Thymus (tissue), 11 donors: Measurements from ENCODE around the gene SKAP1. TPM values are rescaled to one million over a fixed set of nuclear protein-coding genes. Genes with fewer than 3 reads are reported as not detected.
"Not testable (repeated sequence)": the region's sequence is repeated elsewhere in the genome, so short reads cannot be mapped to it uniquely, and the experiment has no call there.

ENCODE experiments used
- DNase-seq, 9 donors: peaks; one replicate each; pipeline ENCODE4 v3.0.0-alpha.2; 2013; ENCODE audit warnings: low spot score in 9 of 9, low read depth in 6 of 9, missing footprints in 1 of 9
- H3K27ac ChIP-seq, 2 donors: one replicate each; pipeline ENCODE4 v1.5.1; 2013; ENCODE audit warnings: control low read depth in 1 of 2, low read depth in 1 of 2, low read length in 1 of 2, mild to moderate bottlenecking in 1 of 2, moderate library complexity in 1 of 2
- H3K27me3 ChIP-seq, 2 donors: one replicate each; pipeline ENCODE4 v1.5.1; 2013; ENCODE audit warnings: low read length in 1 of 2; ENCODE audit not compliant: control insufficient read depth in 2 of 2, insufficient read depth in 1 of 2
- H3K36me3 ChIP-seq, 2 donors: one replicate each; pipeline ENCODE4 v1.5.1; 2013; ENCODE audit warnings: low read length in 1 of 2, mild to moderate bottlenecking in 1 of 2, moderate library complexity in 1 of 2; ENCODE audit not compliant: control insufficient read depth in 2 of 2, insufficient read depth in 2 of 2
- H3K4me1 ChIP-seq, 2 donors: one replicate each; pipeline ENCODE4 v1.5.1; 2013; ENCODE audit warnings: low read length in 2 of 2; ENCODE audit not compliant: control insufficient read depth in 2 of 2, insufficient read depth in 2 of 2
- H3K4me3 ChIP-seq, 2 donors: one replicate each; pipeline ENCODE4 v1.5.1; 2013; ENCODE audit warnings: low read length in 2 of 2, control low read depth in 1 of 2, mild to moderate bottlenecking in 1 of 2
- H3K9me3 ChIP-seq, 2 donors: one replicate each; pipeline ENCODE4 v1.5.1; 2013; ENCODE audit warnings: low read length in 1 of 2, mild to moderate bottlenecking in 1 of 2; ENCODE audit not compliant: control insufficient read depth in 2 of 2, insufficient read depth in 1 of 2
- WGBS: extraction: QIAGEN DNeasy Blood & Tissue Kit; methylation state at CpG from one replicate; pipeline ENCODE4 v1.1.7; 2013; 5-methylcytosine and 5-hydroxymethylcytosine counted together
- polyA plus RNA-seq: library from polyadenylated mRNA; stranded (reverse); fragments of 200-250 nt; gene quantifications from one replicate; pipeline ENCODE4 v1.2.3, GENCODE V29; 2013
- total RNA-seq: library from RNA; stranded (reverse); fragments of 120-200 nt; gene quantifications from one replicate; pipeline ENCODE4 v1.2.4, GENCODE V29; 2013
- donor health status: healthy.

SKAP1 gene
- total and polyA plus RNA-seq, 2 donors: 28.8 to 64.4 TPM

DNA sequence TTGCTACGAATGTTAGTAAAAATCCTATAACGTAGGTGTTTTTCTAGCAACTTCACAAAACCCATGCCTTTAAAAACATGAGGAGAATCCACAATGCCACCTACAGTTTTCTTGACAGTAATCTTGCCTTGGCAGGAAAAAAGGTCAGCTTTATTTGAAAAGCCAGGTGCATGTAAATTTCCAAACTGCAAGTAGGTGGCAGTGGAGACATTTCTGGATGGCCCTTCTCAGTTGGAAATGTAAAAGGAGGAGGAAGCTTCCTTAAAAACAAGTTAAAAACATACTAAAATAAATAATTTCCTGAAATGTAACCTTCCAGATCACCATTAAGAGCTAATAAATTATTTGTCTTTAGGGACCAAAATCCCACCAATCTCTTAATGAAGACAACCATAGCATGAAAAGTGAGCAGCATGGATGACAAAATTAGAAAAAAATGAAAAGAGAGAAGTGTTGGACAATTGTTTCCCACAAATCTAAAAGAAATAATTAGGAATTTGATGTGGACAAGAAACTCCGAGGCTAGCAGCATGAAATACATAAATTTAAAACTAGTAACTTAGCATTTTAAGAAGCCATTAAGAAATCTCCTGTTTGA lies 170.2 kb downstream of the SKAP1 start:
- no peaks in the 10 kb centered on the region for H3K27me3 ChIP-seq
- H3K36me3 ChIP-seq: no peaks in the 10 kb centered on the region
- WGBS: 57% methylated on average over 3 of the region's 3 CpGs
- DNase-seq: peak in 2 of 9 donors; percentile 8 to 30
- no peak overlapping the region for H3K4me3 ChIP-seq
- H3K4me1 ChIP-seq: no peaks in the 10 kb centered on the region
- H3K27ac ChIP-seq: no peak overlapping the region
- H3K9me3 ChIP-seq: no peaks in the 10 kb centered on the region

GRCh38 chr17:48258331-48258730 lies 171.7 kb downstream of the SKAP1 start:
- no peaks in the 10 kb centered on the region for H3K9me3 ChIP-seq
- WGBS: 42% methylated on average over 1 of the region's 1 CpG
- H3K4me3 ChIP-seq: no peak overlapping the region
- no peaks in the 10 kb centered on the region for H3K36me3 ChIP-seq
- no peaks in the 10 kb centered on the region for H3K27me3 ChIP-seq
- H3K4me1 ChIP-seq: no peaks in the 10 kb centered on the region
- no peak overlapping the region for H3K27ac ChIP-seq
- DNase-seq: no peak

GRCh38 chr17:48255759-48256158 lies 174.3 kb downstream of the SKAP1 start:
- Histone ChIP-seq H3K4me3 (no peak overlapping the region), H3K27me3 (no peaks in the 10 kb centered on the region), H3K4me1 (no peaks in the 10 kb centered on the region), H3K36me3 (no peaks in the 10 kb centered on the region), H3K27ac (no peak overlapping the region), H3K9me3 (no peaks in the 10 kb centered on the region)
- 96% methylated on average over 4 of the region's 4 CpGs for WGBS
- DNase-seq: no peak

GRCh38 chr17:48254896-48255295 lies 175.1 kb downstream of the SKAP1 start:
- H3K9me3 ChIP-seq: no peaks in the 10 kb centered on the region
- DNase-seq: no peak
- 88% methylated on average over 1 of the region's 1 CpG for WGBS
- no peaks in the 10 kb centered on the region for H3K36me3 ChIP-seq
- no peaks in the 10 kb centered on the region for H3K4me1 ChIP-seq
- H3K27me3 ChIP-seq: no peaks in the 10 kb centered on the region
- no peak overlapping the region for H3K4me3 ChIP-seq
- H3K27ac ChIP-seq: no peak overlapping the region

GRCh38 chr17:48253975-48254374 lies 176.0 kb downstream of the SKAP1 start:
- no peak overlapping the region for H3K4me3 ChIP-seq
- no peaks in the 10 kb centered on the region for H3K27me3 ChIP-seq
- H3K36me3 ChIP-seq: no peaks in the 10 kb centered on the region
- H3K9me3 ChIP-seq: no peaks in the 10 kb centered on the region
- WGBS: 96% methylated on average over 2 of the region's 2 CpGs
- no peak overlapping the region for H3K27ac ChIP-seq
- DNase-seq: no peak
- no peaks in the 10 kb centered on the region for H3K4me1 ChIP-seq

- Histone ChIP-seq H3K27me3 (no peaks in the 10 kb centered on the region), H3K4me3 (no peak overlapping the region), H3K27ac (no peak overlapping the region), H3K9me3 (no peaks in the 10 kb centered on the region), H3K36me3 (no peaks in the 10 kb centered on the region), H3K4me1 (no peaks in the 10 kb centered on the region)
- 97% methylated on average over 3 of the region's 3 CpGs for WGBS
- no peak for DNase-seq
Measured at GRCh38 chr17:48251950-48252349, 178.1 kb downstream of the SKAP1 start.

DNA sequence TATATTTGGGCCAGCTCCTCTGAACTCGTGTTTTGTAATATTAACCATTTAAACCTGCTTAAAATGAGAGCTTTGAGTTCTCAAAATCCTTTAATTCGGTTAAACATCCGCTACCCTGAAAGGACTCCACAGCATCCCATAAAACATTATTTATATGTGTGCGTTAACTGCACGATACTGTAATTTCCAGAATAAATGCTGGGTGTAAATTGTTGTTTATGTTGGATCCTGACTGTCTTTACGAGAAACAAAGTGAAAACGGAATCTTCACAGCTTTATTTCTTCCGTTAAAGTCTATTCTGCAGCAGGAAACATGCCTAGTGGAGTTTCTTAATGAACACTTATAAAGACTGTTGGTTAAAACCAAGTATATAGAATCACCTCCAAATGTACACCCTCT lies 179.1 kb downstream of the SKAP1 start:
- H3K9me3 ChIP-seq: no peaks in the 10 kb centered on the region
- H3K27ac ChIP-seq: no peak overlapping the region
- H3K4me3 ChIP-seq: no peak overlapping the region
- DNase-seq: no peak
- no peaks in the 10 kb centered on the region for H3K4me1 ChIP-seq
- H3K27me3 ChIP-seq: no peaks in the 10 kb centered on the region
- WGBS: 96% methylated on average over 8 of the region's 8 CpGs
- H3K36me3 ChIP-seq: no peaks in the 10 kb centered on the region

DNA sequence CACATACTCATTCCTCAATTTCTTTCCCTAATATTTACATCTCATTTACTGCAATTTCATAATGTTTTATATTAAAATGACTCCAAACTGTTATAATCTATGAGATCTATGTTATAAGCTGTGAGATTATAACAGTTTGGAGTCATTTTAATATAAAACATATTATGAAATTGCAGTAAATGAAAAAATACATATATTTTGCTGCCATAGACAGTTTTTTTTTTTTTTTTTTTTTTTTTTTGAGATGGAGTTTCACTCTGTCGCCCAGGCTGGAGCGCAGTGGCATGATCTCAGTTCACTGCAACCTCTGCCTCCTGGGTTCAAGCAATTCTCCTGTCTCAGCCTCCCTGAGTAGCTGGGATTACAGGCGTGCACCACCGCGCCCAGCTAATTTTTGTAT lies 180.0 kb downstream of the SKAP1 start:
- WGBS: 95% methylated on average over 5 of the region's 5 CpGs
- H3K9me3 ChIP-seq: not testable (repeated sequence)

DNA sequence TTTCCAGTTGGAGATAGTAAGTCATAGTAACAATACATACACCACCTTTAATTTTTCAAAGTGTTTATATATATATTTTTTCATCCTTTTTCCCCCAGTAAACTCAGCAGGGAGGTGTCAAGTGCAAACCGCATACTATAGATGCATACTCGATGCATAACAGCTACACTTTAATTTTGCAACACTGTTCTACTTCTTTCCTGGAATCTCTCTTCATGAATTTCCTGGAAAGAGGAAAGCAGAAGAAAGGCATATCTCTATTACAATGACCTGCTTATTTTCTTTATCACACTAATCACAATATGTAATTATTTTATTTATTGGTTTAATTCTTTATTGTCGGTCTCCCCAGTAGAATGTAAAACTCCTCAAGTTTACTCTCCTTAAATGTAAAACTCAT lies 182.4 kb downstream of the SKAP1 start:
- Histone ChIP-seq H3K27me3 (no peaks in the 10 kb centered on the region), H3K36me3 (no peaks in the 10 kb centered on the region), H3K4me1 (peaks cover 0 to 3% of the 10 kb centered on the region in 2 donors), H3K4me3 (no peak overlapping the region), H3K27ac (no peak overlapping the region), H3K9me3 (no peaks in the 10 kb centered on the region)
- DNase-seq: no peak
- WGBS: 96% methylated on average over 3 of the region's 3 CpGs

More for the DNA sequence above, 180.0 kb downstream of the SKAP1 start:
- not testable (repeated sequence) for H3K4me3 ChIP-seq, H3K4me1 ChIP-seq, H3K36me3 ChIP-seq, H3K27ac ChIP-seq, H3K27me3 ChIP-seq, DNase-seq

DNA sequence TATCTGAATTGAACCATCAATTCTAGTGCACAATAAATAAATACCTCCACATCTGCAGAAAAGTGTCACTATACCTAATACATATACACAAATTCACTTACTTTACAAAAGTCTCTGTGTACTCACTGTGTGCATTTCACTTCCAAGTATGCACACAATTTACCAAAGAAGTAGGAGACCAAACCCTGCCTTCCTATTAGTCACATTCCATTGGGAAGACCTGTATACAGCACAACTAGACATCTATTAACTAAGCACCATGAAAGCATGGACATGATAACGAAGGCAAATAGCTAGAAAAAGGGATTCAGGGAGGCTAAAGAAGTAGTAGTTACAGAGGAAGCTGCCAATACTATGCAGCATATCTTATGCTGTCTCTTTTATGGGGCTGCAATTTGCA lies 183.0 kb downstream of the SKAP1 start:
- 94% methylated on average over 1 of the region's 1 CpG for WGBS
- H3K36me3 ChIP-seq: no peaks in the 10 kb centered on the region

More for the DNA sequence above, 183.0 kb downstream of the SKAP1 start:
- H3K27me3 ChIP-seq: no peaks in the 10 kb centered on the region
- no peaks in the 10 kb centered on the region for H3K9me3 ChIP-seq
- H3K4me1 ChIP-seq: peaks cover 0 to 3% of the 10 kb centered on the region in 2 donors
- H3K27ac ChIP-seq: no peak overlapping the region
- H3K4me3 ChIP-seq: no peak overlapping the region
- DNase-seq: no peak
